ENCODE measurements around the gene PREP.
A peak's percentile ranks its signal among the peaks of the same experiment; 100 is the strongest.
"Not testable (repeated sequence)": the region's sequence is repeated elsewhere in the genome, so short reads cannot be mapped to it uniquely, and the experiment has no call there.

The PREP gene

DNA sequence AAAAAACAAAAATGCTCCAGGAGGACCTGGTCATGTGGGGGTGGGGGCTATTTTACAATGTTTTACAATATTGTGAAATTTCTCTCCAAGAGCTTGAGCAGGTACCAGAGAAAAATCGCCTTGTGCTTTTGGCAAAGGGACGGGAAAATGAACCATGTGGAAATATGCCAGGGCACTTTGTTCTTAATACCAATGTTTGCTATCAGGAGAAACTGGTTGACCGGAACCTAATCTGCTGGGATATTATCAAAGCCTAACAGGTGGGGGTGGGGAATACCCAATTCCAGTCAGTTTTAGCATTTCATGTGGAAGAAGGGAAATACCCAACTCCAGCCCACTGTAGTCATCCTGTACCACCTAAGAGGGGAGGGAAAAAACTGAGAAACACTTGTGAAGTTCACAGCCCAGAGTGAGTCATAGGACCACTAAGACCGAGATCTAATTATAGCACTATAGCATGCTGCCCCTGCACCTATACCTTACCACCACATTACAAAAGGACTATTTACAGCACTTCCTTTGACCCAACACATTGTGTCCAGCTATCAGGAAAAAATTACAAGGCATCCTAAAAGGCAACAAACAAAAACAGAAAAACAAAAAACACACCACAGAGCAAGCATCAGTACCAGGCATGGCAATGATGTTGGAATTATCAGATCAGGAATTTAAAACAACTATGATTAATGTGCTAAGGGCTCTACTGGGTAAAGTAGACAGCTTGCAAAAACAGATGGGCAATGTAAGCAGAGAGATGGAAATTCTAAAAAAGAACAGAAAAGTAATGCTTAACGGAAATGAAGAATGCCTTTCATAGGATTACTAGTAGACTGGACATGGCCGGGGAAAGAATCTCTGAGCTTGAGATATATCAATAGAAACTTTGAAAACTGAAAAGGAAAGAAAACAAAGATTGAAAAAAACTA is 138.9 kb downstream of the PREP start:
- no peak for DNase-seq

DNA sequence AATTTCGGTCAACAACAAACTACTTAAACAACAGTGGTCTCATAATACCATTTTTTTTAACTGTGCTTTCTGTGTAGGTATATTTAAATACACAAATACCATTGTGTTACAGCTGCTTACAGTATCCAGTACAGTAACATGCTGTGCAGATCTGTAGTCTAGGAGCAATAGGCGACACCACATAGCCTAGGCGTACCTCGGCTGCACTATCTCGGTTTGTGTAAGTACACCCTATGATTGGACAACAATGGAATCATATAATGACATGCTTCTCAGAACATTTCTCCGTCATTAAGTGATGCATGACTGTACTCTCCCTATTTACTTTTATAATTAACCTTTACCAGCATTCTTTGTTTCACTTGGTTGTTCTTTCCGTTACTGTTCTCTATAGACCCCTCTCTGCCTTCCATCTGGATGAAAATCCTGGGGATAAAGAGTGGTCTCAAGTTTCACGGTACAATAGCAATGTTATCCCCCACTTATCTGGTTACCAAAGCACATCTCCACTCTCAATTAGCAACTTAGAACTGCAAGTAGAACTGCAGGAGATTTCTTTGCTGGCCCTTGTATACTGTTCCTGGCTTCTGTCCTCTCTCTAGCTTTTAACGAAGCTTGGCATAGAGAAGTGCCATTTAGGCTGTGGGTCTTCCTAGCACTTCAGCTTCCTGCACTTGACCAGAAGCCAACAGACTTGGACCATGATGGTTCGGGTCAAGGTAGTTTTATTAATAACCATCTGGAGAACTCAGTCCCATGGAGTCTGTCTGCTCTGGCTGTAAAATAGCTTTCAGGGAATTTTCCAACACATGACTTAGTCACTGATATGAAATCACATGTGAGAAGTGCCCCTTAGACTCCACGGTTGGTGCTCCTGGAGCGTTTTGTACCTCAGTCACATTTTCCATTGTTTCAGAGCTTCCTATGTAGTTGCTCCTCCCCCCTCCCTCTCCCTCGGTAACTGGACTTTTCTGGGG is 142.7 kb downstream of the PREP start:
- DNase-seq = no peak

DNA sequence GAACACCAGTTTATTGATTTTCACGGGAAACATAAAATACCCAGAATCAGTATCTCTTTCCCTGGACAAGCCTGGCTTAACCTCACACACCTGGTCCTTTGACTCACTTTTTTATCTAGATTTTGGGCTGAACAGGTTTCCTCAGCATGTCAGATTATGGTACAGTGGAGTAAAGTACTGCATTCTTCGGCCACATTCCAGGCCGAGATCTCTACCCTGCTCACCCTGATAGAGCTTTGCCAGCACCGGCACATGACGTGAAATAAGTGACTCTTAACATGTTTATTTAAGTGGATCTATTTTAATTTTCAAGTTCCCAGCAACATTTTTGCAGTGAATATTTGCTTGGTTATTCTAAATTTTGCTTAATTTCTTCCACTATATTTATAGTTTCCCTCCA is 144.1 kb downstream of the PREP start:
- no peak for DNase-seq

DNA sequence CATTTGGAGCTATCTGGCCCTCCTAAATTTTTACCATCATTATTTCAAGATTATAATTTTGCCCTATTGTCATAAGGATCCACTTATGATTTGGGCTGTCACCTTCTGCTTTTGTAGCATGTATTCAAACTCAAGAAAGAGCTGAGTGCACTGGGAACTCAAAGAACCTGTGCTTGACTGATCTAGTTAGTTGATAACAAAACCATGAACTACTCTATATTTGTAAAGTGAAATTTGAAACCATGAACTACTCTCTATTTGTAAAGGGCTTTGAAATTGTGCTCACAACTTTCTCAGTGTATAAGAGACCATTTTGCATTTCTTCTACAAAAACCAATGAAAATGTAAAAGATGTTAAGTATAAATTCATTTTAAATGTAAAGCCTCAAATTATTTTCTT is 145.5 kb downstream of the PREP start:
- DNase-seq = no peak

DNA sequence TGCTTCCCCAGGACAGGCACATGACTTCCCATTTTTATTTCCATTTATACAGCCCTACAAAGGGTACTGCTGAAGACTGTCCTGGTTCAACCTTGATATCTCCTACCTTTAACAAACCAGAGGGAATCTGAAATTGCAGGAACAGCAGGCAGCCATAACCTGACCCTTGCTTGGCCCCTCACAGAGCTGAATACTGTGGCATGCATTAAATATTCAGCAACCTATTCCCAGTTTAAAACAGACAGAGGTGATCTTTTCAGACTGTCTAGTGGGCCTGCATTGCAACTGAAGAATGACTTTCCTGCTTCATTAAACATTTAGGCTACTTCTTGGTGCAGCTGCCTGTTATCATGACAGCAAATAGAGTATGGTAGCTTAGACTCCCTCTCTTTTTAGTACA is 146.3 kb downstream of the PREP start:
- no peak for DNase-seq

DNA sequence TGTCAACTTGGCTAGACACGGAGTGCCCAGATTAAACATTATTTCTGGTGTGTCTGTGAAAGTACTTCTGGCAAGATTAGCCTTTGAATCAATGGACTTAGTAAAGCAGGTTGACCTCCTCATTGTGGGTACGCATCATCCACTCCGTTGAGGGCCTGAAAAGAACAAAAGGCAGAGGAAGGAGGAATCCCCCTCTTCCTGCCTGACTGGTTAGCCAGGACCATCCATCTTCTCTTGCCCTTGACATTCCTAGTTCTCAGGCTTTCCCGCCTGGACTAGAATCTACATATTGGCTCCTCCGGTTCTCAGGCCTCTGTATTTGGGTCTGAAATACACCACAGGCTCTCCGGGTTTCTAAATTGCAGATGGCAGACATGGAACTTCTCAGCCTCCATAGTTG is 149.1 kb downstream of the PREP start:
- DNase-seq = no peak

DNA sequence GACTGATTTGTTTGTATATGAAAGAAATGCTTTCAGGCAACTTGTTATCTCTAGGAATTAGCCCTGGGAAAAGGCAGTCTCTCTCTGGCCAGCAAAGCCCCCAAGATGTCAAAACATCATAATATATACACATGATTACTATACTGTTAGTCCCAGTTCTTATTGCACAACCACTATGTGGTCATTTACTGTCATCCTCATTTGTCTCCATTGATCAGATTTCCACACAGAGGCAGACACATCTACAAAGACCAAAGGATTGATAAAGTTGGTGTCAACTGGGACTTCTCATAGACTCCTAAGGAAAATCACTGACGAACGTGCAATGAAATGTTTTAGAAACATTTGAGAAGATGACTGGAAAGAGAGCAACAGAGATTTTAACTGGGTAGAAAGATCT is 151.2 kb downstream of the PREP start:
- no peak for DNase-seq

DNA sequence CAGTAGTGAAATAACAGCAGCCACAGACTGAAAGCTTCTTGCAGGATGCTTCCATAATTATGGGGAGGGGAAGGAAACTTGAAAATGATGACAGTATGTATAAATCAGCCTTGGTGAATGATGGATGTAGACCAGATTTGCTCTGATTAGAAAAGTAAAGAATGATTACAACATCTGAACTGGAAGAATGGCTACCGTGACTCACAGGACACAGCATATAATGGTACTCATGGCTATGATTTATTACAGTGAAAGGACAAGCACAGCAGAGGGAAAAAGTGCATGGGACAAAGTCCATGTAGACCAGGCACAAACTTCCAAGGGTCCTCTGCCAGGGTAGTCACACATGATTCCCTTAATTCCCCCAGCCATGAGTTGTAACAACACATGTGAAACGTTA is 152.3 kb downstream of the PREP start:
- DNase-seq = peak; percentile 73

DNA sequence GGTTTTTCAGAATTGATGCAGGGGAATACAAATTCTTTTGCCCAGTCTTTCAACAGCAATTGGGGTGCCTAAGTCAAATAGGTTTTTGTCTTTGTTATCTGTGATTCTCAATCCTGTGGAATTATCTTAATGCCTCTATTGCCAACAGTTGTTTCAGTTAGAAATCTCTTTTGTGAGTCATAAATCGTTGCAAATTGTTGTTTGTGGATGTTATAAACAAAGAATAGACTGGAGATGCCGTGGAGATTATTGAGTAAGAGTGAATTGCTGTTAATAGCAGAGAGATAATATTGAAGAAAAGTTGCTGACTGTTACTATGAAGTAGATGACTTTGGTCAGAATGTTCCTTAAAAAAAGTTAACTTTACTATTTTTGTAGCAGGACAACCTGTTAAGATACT is 159.4 kb downstream of the PREP start:
- no peak for DNase-seq

DNA sequence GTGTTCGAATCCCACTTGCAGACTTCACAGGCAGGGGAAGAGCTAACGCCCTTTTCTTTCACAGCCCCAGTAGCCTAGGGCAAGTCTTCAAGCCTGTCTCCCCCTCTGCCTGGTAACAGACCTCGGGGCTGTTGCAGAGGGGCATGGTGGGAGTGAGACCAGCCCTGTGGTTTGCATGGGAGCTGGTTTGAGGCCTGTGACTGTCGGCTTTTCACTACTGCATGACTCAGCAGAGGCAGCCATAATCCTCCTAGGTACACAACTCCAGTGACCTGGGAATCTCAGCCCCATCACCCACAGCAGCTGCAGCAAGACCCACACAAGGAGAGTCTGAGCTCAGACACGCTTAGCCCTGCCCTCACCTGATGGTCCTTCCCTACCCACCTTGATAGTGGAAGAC is 167.7 kb downstream of the PREP start:
- no peak for DNase-seq

DNA sequence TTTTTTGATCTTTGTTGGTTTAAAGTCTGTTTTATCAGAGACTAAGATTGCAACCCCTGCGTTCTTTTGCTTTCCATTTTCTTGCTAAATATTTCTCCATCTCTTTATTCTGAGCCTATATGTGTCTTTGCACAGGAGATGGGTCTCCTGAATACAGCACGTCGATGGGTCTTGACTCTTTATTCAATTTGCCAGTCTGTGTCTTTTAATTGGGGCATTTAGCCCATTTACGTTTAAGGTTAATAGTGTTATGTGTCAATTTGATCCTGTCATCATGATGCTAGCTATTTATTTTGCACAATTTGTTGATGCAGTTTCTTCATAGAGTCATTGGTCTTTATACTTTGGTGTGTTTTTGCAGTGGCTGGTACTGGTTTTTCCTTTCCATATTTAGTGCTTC is 171.1 kb downstream of the PREP start:
- DNase-seq = not testable (repeated sequence)

All from fibroblast of skin of abdomen (primary cell).